ENCODE results near the gene SLC37A3.
A peak's percentile ranks its signal among the peaks of the same experiment; 100 is the strongest.

The SLC37A3 gene

DNA sequence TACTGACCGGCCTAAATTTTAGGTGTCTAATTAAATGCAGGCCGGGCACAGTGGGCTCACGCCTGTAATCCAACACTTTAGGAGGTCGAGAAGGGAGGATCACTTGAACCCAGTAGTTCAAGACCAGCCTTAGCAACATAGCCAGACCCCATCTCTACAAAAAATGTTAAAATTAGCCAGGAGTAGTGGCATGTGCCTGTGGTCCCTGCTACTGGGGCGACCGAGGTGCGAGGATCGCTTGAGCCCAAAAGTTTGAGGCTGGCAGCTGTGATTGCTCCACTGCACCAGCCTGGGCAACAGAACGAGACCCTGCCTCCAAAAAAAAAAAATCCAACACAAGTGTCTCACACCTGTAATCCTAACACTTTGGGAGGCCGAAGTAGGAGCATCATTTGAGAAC, 491 bp upstream of the SLC37A3 start:
- H3K9ac ChIP-seq (ENCODE audit: low read length) = no peak overlapping the region
- no peaks in the 10 kb centered on the region for H3K36me3 ChIP-seq (ENCODE audit: insufficient read depth, low read length)
- H3K4me1 ChIP-seq (ENCODE audit: insufficient read depth, low read length) = peaks cover 6% of the 10 kb centered on the region
- peak overlapping the region in 1 of 2 donors; percentile 84 for H3K4me3 ChIP-seq (ENCODE audit: low read depth in 1 of 2, low read length in 2 of 2)
- H3K27ac ChIP-seq (ENCODE audit: low read depth, low read length) = no peak overlapping the region
- no peaks in the 10 kb centered on the region for H3K9me3 ChIP-seq (ENCODE audit: low read length)
- peaks cover 3 to 4% of the 10 kb centered on the region in 2 donors for H3K27me3 ChIP-seq (ENCODE audit: control insufficient read depth in 1 of 2, insufficient read depth in 2 of 2, low read length in 2 of 2)

DNA sequence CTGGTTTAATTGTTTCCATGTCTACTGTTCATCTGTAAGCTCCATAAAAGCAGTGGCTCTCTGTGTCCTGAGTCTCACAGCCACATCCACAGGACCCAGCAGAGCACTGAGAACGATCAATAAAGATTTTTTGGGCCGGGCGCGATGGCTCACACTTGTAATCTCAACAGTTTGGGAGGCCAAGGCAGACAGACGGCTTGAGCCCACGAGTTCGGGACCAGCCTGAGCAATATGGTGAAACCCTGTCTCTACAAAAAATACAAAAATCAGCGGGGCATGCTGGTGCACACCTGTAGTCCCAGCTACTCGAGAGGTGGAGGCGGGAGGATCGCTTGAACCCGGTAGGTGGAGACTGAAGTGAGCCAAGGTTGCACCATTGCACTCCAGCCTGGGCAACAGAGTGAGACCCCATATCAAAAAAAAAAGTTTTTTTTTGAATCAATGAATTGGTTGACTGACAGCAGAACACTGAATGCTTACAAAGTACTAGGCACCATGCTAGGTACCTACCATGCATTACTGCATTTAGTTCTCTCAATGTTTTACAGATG, 4.5 kb downstream of the SLC37A3 start:
- H3K27ac ChIP-seq (ENCODE audit: low read depth, low read length) = no peak overlapping the region
- H3K4me3 ChIP-seq (ENCODE audit: low read depth in 1 of 2, low read length in 2 of 2) = no peak overlapping the region
- no peaks in the 10 kb centered on the region for H3K27me3 ChIP-seq (ENCODE audit: control insufficient read depth in 1 of 2, insufficient read depth in 2 of 2, low read length in 2 of 2)
- peaks cover 6% of the 10 kb centered on the region for H3K4me1 ChIP-seq (ENCODE audit: insufficient read depth, low read length)
- H3K9ac ChIP-seq (ENCODE audit: low read length) = no peak overlapping the region
- H3K9me3 ChIP-seq (ENCODE audit: low read length) = no peaks in the 10 kb centered on the region
- no peaks in the 10 kb centered on the region for H3K36me3 ChIP-seq (ENCODE audit: insufficient read depth, low read length)

DNA sequence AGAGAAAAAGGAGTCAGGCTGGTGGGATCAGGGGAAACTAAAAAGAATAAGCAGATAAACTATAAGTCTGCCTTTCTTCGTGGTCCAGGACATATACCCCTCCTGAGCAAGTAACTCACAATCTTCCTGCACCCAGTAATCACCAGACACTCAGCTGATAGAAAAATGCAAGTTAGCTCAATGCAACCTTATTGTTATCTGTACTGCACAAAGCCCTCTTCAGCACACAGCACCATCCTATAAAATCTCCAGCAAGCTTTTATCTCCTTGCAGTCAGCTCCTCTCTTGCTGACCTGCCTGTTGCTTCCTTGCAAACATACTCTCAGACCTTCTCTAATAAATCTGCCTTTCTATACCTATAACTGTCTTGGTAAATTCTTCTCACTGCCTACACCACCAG, 6.7 kb downstream of the SLC37A3 start:
- Histone ChIP-seq H3K9ac (ENCODE audit: low read length) (no peak overlapping the region), H3K9me3 (ENCODE audit: low read length) (no peaks in the 10 kb centered on the region), H3K27me3 (ENCODE audit: control insufficient read depth in 1 of 2, insufficient read depth in 2 of 2, low read length in 2 of 2) (no peaks in the 10 kb centered on the region), H3K4me1 (ENCODE audit: insufficient read depth, low read length) (peaks cover 4% of the 10 kb centered on the region), H3K27ac (ENCODE audit: low read depth, low read length) (no peak overlapping the region), H3K4me3 (ENCODE audit: low read depth in 1 of 2, low read length in 2 of 2) (no peak overlapping the region), H3K36me3 (ENCODE audit: insufficient read depth, low read length) (no peaks in the 10 kb centered on the region)

DNA sequence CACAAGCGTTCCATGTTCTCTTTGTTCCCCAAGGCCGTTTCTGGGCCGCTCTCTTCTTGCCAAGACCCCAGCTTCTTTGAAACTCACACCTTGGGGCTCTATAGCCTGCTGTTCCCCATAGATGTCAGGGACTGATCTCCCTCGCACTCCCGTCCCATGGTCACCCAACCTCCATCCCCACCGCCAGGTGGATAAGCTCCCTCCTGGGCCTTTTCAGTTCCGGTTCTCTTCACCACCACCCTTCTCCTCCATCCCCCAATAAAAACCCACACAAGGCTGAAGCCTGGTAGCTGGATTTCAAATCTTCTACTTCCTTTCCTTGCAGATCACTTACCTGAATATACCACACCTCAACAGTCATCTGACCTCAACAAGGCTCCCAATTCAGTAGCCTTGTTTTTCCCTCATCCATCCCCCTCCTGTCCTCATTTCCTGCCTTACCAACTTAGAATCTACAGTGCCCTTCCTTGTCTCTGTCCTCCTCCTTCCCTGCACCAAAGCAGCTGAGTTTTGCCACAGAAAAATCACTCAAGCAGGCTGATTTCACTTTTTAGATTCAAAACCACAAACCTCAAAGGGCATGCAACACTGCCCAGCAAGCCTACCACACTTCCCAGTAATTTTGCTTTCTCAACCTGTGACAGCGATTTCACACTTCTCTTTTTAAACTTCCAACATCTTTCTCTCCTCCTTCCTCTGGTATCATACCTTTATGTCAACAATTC, 7.7 kb downstream of the SLC37A3 start:
- Histone ChIP-seq H3K9ac (ENCODE audit: low read length) (no peak overlapping the region), H3K4me1 (ENCODE audit: insufficient read depth, low read length) (no peaks in the 10 kb centered on the region), H3K9me3 (ENCODE audit: low read length) (no peaks in the 10 kb centered on the region), H3K36me3 (ENCODE audit: insufficient read depth, low read length) (no peaks in the 10 kb centered on the region), H3K4me3 (ENCODE audit: low read depth in 1 of 2, low read length in 2 of 2) (no peak overlapping the region), H3K27ac (ENCODE audit: low read depth, low read length) (no peak overlapping the region), H3K27me3 (ENCODE audit: control insufficient read depth in 1 of 2, insufficient read depth in 2 of 2, low read length in 2 of 2) (no peaks in the 10 kb centered on the region)

DNA sequence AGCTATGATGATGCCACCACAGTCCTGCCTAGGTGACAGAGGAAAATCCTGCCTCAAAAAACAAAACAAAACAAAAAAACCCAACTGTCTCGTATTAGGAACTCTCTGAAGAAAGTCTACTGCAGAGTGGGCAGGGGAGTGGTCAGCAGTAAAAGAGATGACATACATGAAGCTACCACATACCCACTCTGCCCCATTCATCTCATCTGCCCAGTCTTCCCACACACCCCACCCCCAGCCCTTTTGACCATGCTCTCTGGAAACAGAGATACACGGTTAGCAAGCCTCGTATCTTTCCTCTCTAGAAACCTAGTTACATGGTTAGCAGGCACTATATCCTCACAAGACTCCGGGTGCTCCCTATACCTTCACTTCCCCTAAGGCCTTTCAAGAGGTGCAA, 8.3 kb downstream of the SLC37A3 start:
- Histone ChIP-seq H3K9ac (ENCODE audit: low read length) (no peak overlapping the region), H3K27ac (ENCODE audit: low read depth, low read length) (no peak overlapping the region), H3K9me3 (ENCODE audit: low read length) (no peaks in the 10 kb centered on the region), H3K27me3 (ENCODE audit: control insufficient read depth in 1 of 2, insufficient read depth in 2 of 2, low read length in 2 of 2) (no peaks in the 10 kb centered on the region), H3K4me1 (ENCODE audit: insufficient read depth, low read length) (peaks cover 5% of the 10 kb centered on the region), H3K4me3 (ENCODE audit: low read depth in 1 of 2, low read length in 2 of 2) (no peak overlapping the region), H3K36me3 (ENCODE audit: insufficient read depth, low read length) (no peaks in the 10 kb centered on the region)

DNA sequence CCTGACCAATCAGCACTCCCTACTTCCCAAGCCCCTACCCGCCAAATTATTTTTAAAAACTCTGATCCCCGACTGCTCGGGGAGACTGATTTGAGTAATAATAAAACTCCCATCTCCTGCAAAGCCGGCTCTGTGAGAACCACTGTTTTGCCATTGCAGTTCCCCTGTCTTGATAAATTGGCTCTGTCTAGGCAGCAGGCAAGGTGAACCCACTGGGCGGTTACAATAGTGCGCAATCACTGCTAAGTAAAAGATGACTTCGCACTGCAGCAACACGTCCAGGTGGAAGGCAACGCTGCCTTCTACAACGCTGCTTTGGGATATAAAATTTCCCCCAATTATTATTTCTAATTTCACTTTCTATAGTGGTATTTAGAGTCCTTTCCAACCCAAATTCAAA, 8.9 kb downstream of the SLC37A3 start:
- Histone ChIP-seq H3K9ac (ENCODE audit: low read length) (no peak overlapping the region), H3K4me3 (ENCODE audit: low read depth in 1 of 2, low read length in 2 of 2) (no peak overlapping the region), H3K27ac (ENCODE audit: low read depth, low read length) (no peak overlapping the region), H3K4me1 (ENCODE audit: insufficient read depth, low read length) (peaks cover 5% of the 10 kb centered on the region), H3K9me3 (ENCODE audit: low read length) (no peaks in the 10 kb centered on the region), H3K27me3 (ENCODE audit: control insufficient read depth in 1 of 2, insufficient read depth in 2 of 2, low read length in 2 of 2) (no peaks in the 10 kb centered on the region), H3K36me3 (ENCODE audit: insufficient read depth, low read length) (no peaks in the 10 kb centered on the region)

DNA sequence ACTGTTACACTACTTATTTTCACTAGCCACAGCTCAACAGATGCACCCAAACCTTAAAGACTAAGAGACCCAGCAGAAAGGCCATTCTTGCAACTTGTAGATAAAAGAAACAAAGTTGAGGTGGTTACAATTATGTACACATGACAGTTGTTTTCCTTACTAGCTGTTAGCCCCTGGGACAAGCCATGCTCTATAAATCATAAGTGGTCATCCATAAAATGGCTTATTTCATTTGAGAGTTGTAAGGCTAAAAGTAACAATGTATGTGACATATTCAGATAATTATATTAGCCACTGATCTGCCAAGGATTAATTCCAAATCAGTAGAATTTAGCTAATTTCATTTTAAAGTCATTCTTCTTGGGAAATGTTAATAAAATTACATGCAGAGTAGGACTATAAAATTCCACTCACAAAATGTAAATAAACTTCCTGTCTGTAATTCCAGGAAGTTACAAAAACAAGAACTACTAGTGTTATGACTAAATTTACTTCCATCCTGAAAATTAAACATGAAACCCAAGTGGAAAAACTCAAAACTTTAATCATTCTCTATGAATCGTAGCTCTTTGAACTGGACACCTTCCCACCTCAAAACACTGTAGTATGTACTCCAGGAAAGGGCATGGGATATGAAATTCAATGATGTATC, 13.3 kb downstream of the SLC37A3 start:
- Histone ChIP-seq H3K27me3 (ENCODE audit: control insufficient read depth in 1 of 2, insufficient read depth in 2 of 2, low read length in 2 of 2) (no peaks in the 10 kb centered on the region), H3K9ac (ENCODE audit: low read length) (no peak overlapping the region), H3K4me1 (ENCODE audit: insufficient read depth, low read length) (peaks cover 5% of the 10 kb centered on the region), H3K9me3 (ENCODE audit: low read length) (no peaks in the 10 kb centered on the region), H3K27ac (ENCODE audit: low read depth, low read length) (no peak overlapping the region), H3K36me3 (ENCODE audit: insufficient read depth, low read length) (peaks cover 9% of the 10 kb centered on the region), H3K4me3 (ENCODE audit: low read depth in 1 of 2, low read length in 2 of 2) (no peak overlapping the region)

DNA sequence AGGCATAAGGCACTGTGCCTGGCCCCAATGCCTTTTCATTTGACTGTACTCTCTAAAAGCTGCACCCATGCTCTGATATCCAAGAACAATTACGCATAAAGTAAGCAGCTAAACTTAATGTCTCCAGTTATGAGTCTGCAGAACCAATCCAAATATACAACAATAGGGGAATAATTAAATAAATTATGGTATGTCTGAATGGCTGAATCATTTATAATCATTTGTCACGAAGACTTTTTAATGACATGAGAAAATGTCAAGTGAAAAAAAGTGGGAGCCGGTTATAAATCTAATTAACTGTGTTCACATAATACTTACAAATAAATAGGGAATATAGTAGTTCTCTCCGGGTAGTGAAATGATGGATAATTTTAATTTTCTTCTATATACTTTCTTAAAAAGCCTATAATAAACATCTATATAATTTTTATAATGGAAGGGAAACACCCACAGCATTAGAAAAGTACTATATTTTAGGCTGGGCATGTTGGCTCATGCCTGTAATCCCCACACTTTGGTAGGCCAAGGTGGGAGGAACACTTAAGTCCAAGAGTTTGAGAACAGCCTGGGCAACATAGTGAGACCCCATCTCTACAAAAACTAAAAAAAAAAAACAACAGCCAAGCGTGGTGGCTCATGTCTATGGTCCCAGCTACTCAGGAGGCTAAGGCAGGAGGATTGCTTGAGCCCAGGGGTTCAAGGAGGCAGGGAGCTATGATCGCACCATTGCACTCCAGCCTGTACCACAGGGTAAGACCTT, 14.2 kb downstream of the SLC37A3 start:
- Histone ChIP-seq H3K9me3 (ENCODE audit: low read length) (no peaks in the 10 kb centered on the region), H3K27ac (ENCODE audit: low read depth, low read length) (no peak overlapping the region), H3K4me3 (ENCODE audit: low read depth in 1 of 2, low read length in 2 of 2) (no peak overlapping the region), H3K4me1 (ENCODE audit: insufficient read depth, low read length) (peaks cover 5% of the 10 kb centered on the region), H3K9ac (ENCODE audit: low read length) (no peak overlapping the region), H3K27me3 (ENCODE audit: control insufficient read depth in 1 of 2, insufficient read depth in 2 of 2, low read length in 2 of 2) (no peaks in the 10 kb centered on the region), H3K36me3 (ENCODE audit: insufficient read depth, low read length) (peaks cover 15% of the 10 kb centered on the region)

DNA sequence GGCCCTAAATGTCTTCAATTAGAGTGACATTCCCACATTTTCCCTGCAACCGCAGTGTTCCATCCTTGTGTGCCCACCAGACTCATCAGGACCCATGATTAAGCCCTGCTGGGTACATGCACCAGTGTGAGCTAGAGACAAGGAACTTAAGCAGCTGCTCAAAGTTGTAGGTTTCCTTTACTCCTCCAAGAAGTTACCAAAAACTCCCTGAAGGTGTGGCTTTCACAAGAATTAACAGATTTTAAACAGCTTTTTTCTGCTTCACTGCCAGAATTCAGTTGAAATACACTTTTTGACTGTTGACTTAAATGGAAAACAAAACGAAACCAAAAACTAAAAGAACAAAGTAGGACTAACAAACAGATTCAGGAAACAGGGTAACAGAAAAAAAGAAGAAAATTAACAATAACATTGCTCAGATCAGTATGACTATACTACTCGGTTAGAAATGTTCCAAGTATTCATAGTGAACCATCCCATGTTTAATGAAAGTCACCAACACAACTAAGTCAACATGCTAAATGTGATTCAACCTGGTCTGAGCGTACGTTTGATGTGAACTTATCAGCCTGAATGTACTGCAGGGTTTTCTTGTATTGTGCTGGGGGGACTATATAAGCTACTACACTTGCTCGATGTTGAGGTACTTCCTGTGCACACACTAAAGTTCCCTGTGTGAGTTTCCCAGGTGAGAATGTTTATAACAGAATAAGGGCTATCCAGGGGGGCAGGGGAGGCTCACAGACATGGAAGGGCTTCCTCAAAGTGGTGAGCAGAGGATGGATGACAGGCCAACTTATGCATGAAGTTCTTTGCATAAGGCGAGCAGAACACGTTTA, 22.2 kb downstream of the SLC37A3 start:
- no peaks in the 10 kb centered on the region for H3K9me3 ChIP-seq (ENCODE audit: low read length)
- peaks cover 8% of the 10 kb centered on the region for H3K36me3 ChIP-seq (ENCODE audit: insufficient read depth, low read length)
- H3K4me1 ChIP-seq (ENCODE audit: insufficient read depth, low read length) = no peaks in the 10 kb centered on the region
- H3K9ac ChIP-seq (ENCODE audit: low read length) = no peak overlapping the region
- no peak overlapping the region for H3K4me3 ChIP-seq (ENCODE audit: low read depth in 1 of 2, low read length in 2 of 2)
- H3K27me3 ChIP-seq (ENCODE audit: control insufficient read depth in 1 of 2, insufficient read depth in 2 of 2, low read length in 2 of 2) = no peaks in the 10 kb centered on the region
- no peak overlapping the region for H3K27ac ChIP-seq (ENCODE audit: low read depth, low read length)

DNA sequence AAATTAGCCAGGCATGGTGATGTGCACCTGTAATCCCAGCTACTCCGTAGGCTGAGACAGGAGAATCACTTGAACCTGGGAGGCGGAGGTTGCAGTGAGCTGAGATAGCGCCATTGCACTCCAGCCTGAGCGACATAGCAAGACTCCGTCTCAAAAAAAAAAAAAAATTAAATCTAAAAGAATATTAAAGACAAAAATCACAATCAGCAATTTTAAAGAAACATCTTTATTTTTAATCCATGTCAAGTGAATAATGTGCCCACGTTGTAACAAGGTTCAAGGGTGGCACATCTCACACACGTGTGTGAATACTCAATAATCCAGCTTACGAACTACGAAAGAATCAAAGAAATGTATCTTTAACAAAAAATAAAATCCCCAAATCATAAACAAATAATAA, 23.0 kb downstream of the SLC37A3 start:
- no peaks in the 10 kb centered on the region for H3K27me3 ChIP-seq (ENCODE audit: control insufficient read depth in 1 of 2, insufficient read depth in 2 of 2, low read length in 2 of 2)
- no peaks in the 10 kb centered on the region for H3K9me3 ChIP-seq (ENCODE audit: low read length)
- no peak overlapping the region for H3K27ac ChIP-seq (ENCODE audit: low read depth, low read length)
- H3K36me3 ChIP-seq (ENCODE audit: insufficient read depth, low read length) = peaks cover 8% of the 10 kb centered on the region
- no peaks in the 10 kb centered on the region for H3K4me1 ChIP-seq (ENCODE audit: insufficient read depth, low read length)
- H3K9ac ChIP-seq (ENCODE audit: low read length) = no peak overlapping the region
- H3K4me3 ChIP-seq (ENCODE audit: low read depth in 1 of 2, low read length in 2 of 2) = no peak overlapping the region

DNA sequence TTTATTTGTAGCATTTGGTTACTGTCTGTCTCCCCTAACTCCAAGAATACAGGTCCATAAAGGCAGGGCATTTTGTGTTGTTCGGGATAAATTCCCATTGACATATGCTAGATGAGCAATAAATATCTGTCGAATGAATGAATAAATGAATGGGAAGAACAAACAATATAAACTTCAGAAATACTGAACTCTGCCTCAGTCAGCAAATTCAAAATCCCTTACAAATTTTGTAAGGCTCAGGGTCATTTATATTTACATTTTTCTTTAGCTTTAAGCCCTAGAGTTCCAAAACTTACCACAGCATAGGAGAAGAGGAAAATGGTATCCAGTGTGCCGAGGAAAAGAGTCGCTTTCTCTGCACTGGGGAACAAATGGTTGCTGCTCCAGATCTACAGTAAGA, 29.0 kb downstream of the SLC37A3 start:
- Histone ChIP-seq H3K4me3 (ENCODE audit: low read depth in 1 of 2, low read length in 2 of 2) (no peak overlapping the region), H3K4me1 (ENCODE audit: insufficient read depth, low read length) (no peaks in the 10 kb centered on the region)

More for the DNA sequence above, 29.0 kb downstream of the SLC37A3 start:
- Histone ChIP-seq H3K36me3 (ENCODE audit: insufficient read depth, low read length) (peaks cover 7% of the 10 kb centered on the region), H3K27me3 (ENCODE audit: control insufficient read depth in 1 of 2, insufficient read depth in 2 of 2, low read length in 2 of 2) (no peaks in the 10 kb centered on the region), H3K9me3 (ENCODE audit: low read length) (no peaks in the 10 kb centered on the region), H3K27ac (ENCODE audit: low read depth, low read length) (no peak overlapping the region), H3K9ac (ENCODE audit: low read length) (no peak overlapping the region)
